Muscle of arm (tissue), 12 donors: ENCODE data around the gene PRMT7. TPM values are rescaled to one million over a fixed set of nuclear protein-coding genes. Genes with fewer than 3 reads are reported as not detected.

Experiments used
- DNase-seq: peaks from one replicate; pipeline ENCODE4 v3.0.0-alpha.2; 2013
- polyA plus RNA-seq, 12 donors: library from polyadenylated mRNA; unstranded; fragments of 120-200 nt; gene quantifications; one replicate each; pipeline ENCODE4 v1.2.1, GENCODE V29; 2013; ENCODE audit not compliant: insufficient read length in 12 of 12

Gene PRMT7
- polyA plus RNA-seq, 12 donors, result 33.0 to 56.0 (median 40.2) TPM; not detected in 1

- DNase-seq, result no peak
Measured at GRCh38 chr16:68393333-68393732, 82.5 kb downstream of the PRMT7 start.

- DNase-seq, result no peak
Measured at GRCh38 chr16:68395167-68395786, 84.5 kb downstream of the PRMT7 start.

- no peak for DNase-seq
Measured at GRCh38 chr16:68395815-68396214, 85.0 kb downstream of the PRMT7 start.

GRCh38 chr16:68396481-68396880, 85.7 kb downstream of the PRMT7 start:
- DNase-seq, result no peak

- DNase-seq, result peak; percentile 11
Measured at GRCh38 chr16:68397710-68398201, 86.9 kb downstream of the PRMT7 start.

GRCh38 chr16:68399456-68399855, 88.6 kb downstream of the PRMT7 start:
- no peak for DNase-seq

- DNase-seq, result no peak
Measured at GRCh38 chr16:68400083-68400923, 89.5 kb downstream of the PRMT7 start.

GRCh38 chr16:68400924-68401460, 90.2 kb downstream of the PRMT7 start:
- no peak for DNase-seq

GRCh38 chr16:68401871-68402747, 91.3 kb downstream of the PRMT7 start:
- no peak for DNase-seq

GRCh38 chr16:68402748-68403040, 91.9 kb downstream of the PRMT7 start:
- DNase-seq, result no peak

GRCh38 chr16:68403177-68403576, 92.4 kb downstream of the PRMT7 start:
- no peak for DNase-seq

- DNase-seq, result no peak
Measured at GRCh38 chr16:68403704-68404103, 92.9 kb downstream of the PRMT7 start.

GRCh38 chr16:68404736-68405345, 94.0 kb downstream of the PRMT7 start:
- no peak for DNase-seq

GRCh38 chr16:68406458-68407152, 95.8 kb downstream of the PRMT7 start:
- no peak for DNase-seq

Other genes with a start within 250 kb of the PRMT7 start
- 10 to 100 TPM in 11 of 12 donors, not detected in 1; 28.3 to 34.3 (median 30.7) TPM for gene NFATC3, start 225.6 kb upstream of the PRMT7 start, polyA plus RNA-seq
- gene ESRP2, start 74.9 kb upstream of the PRMT7 start, polyA plus RNA-seq, result 10 to 100 TPM in 1 of 12 donors, 1 to 10 TPM in 4, under 1 TPM in 6, not detected in 1; 0.31 to 31.4 (median 0.78) TPM
- gene PLA2G15, start 65.6 kb upstream of the PRMT7 start, polyA plus RNA-seq, result 10 to 100 TPM in 11 of 12 donors, not detected in 1; 14.3 to 42.3 (median 27.0) TPM
- gene SLC7A6, start 46.5 kb upstream of the PRMT7 start, polyA plus RNA-seq, result 10 to 100 TPM in 6 of 12 donors, 1 to 10 TPM in 5, not detected in 1; 5.5 to 21.5 (median 10.1) TPM
- 10 to 100 TPM in 11 of 12 donors, not detected in 1; 12.2 to 20.1 (median 15.1) TPM for gene SLC7A6OS, start 73 bp upstream of the PRMT7 start, polyA plus RNA-seq
- 10 to 100 TPM in 1 of 12 donors, 1 to 10 TPM in 4, under 1 TPM in 6, not detected in 1; 0.59 to 18.6 (median 0.85) TPM for gene SMPD3, start 137.5 kb downstream of the PRMT7 start, polyA plus RNA-seq
- 10 to 100 TPM in 10 of 12 donors, 1 to 10 TPM in 1, not detected in 1; 9.5 to 29.1 (median 18.1) TPM for gene ZFP90, start 228.3 kb downstream of the PRMT7 start, polyA plus RNA-seq